Right lobe of liver (tissue), 4 donors: ENCODE data around the gene ALDH1L1.

Experiments
- CTCF ChIP-seq, 4 donors: fragments of 200-600 bp in 3 of 4; fragments of 450-650 bp in 1 of 4; IDR thresholded peaks; one replicate each; pipeline versions ENCODE4 v1.5.1 to v1.8.0; 2016 to 2022; ENCODE audit warnings: antibody characterized with exemption in 4 of 4, mild to moderate bottlenecking in 2 of 4
- POLR2A ChIP-seq: fragments of 450-650 bp; IDR thresholded peaks from one replicate; pipeline ENCODE4 v1.6.1; 2017; ENCODE audit warnings: antibody characterized with exemption, mild to moderate bottlenecking
- donor health status: DM: no; HTN: no; CAD: no.
- donor health status: DM: no; HTN: no; CAD: no.
- donor health status: DM: no; HTN: yes; CAD: no.

DNA sequence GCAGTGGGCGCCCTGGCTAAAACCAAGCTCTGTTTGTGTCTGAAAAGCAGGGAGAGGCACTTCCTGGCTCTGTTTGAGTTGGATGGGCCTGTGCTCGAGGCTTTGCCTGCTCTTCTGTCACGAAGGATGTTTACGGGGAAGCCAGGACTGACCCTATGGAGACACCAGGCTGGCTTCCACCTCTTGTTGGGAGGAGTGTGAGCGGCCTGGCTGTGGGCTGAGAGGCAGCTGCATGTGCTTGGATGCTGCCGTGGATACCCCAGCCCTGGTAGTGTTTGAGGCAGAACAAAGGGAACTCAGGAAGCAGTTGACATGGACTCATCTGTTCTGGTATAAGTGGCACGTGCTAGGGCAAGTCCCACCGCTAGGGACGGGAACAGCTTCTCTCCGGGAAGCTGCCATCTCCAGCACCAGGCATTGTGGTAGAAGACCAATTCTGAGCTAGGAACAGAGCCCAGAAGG, 78.8 kb downstream of the ALDH1L1 start:
- no peak for TF ChIP-seq CTCF (IDR thresholded peaks at IDR 0.05)
- TF ChIP-seq POLR2A, result no peak
